Right ventricle myocardium inferior (tissue), 1 donor: ENCODE results near the gene SFXN5. TPM values are rescaled to one million over a fixed set of nuclear protein-coding genes. Genes with fewer than 3 reads are reported as not detected.

ENCODE experiments used
- ATAC-seq: fragments of 200-7000 bp; cut with Tn5 transposase; one replicate; pipeline ENCODE4 v1.9.1; 2020; ENCODE audit warnings: mild to moderate bottlenecking, moderate library complexity
- DNase-seq: peaks from one replicate; pipeline ENCODE4 v3.0.0; 2021; ENCODE audit errors: missing footprints
- intact Hi-C: fragments of 100-400 bp; cut with DNase I; formaldehyde crosslinking; loops from one replicate; pipeline ENCODE4 v1.11.0; 2022
- total RNA-seq: library from RNA; stranded (reverse); fragmentation: NEBNext Ultra II Directional; extraction: Animal tissue kit (Norgen Biotek cat#: 25700); gene quantifications from one replicate; pipeline ENCODE4 v1.2.1, GENCODE V29; 2021
- donor health status: DM: no; HTN: yes; CAD: no; lungs with severe emphysema.

The SFXN5 gene
- total RNA-seq, 1 donor from 2014 or later, result 9.6 TPM

- ATAC-seq, result no peak
These were observed 38.3 kb downstream of the SFXN5 start for GRCh38 chr2:73033142-73033765.

GRCh38 chr2:73032702-73033097 is 38.8 kb downstream of the SFXN5 start:
- intact Hi-C loops, result no loop called here
- DNase-seq (no peak), ATAC-seq (no peak)

More at GRCh38 chr2:73033142-73033765, 38.3 kb downstream of the SFXN5 start:
- DNase-seq, result no peak
- intact Hi-C loops, result no loop called here

- intact Hi-C loops, result no loop called here
- no peak for ATAC-seq
- DNase-seq, result no peak
These were observed 39.5 kb downstream of the SFXN5 start for GRCh38 chr2:73031725-73032701.

- intact Hi-C loops, result no loop called here
- DNase-seq (no peak), ATAC-seq (no peak)
These were observed 40.3 kb downstream of the SFXN5 start for GRCh38 chr2:73031095-73031678.

GRCh38 chr2:73028841-73029240 is 42.7 kb downstream of the SFXN5 start:
- ATAC-seq (no peak), DNase-seq (no peak)
- intact Hi-C loops, result no loop called here

- no peak for DNase-seq
- intact Hi-C loops, result no loop called here
- ATAC-seq, result no peak
These were observed 44.2 kb downstream of the SFXN5 start for GRCh38 chr2:73027340-73027739.

- ATAC-seq (no peak), DNase-seq (no peak)
- intact Hi-C loops, result no loop called here
These were observed 48.0 kb downstream of the SFXN5 start for GRCh38 chr2:73023497-73023896.

- intact Hi-C loops, result no loop called here
- ATAC-seq, result no peak
- DNase-seq, result no peak
These were observed 49.4 kb downstream of the SFXN5 start for GRCh38 chr2:73022024-73022568.

- DNase-seq, result no peak
- intact Hi-C loops, result no loop called here
These were observed 50.0 kb downstream of the SFXN5 start for GRCh38 chr2:73021371-73022010.

GRCh38 chr2:73020657-73021370 is 50.7 kb downstream of the SFXN5 start:
- intact Hi-C loops, result no loop called here
- DNase-seq, result no peak
- ATAC-seq, result no peak

More at GRCh38 chr2:73021371-73022010, 50.0 kb downstream of the SFXN5 start:
- ATAC-seq, result no peak

GRCh38 chr2:73020306-73020656 is 51.2 kb downstream of the SFXN5 start:
- ATAC-seq, result no peak
- intact Hi-C loops, result no loop called here
- no peak for DNase-seq

GRCh38 chr2:73018188-73018825 is 53.2 kb downstream of the SFXN5 start:
- intact Hi-C loops, result no loop called here
- ATAC-seq (no peak), DNase-seq (no peak)

- DNase-seq (no peak), ATAC-seq (no peak)
- intact Hi-C loops, result no loop called here
These were observed 57.6 kb downstream of the SFXN5 start for GRCh38 chr2:73013936-73014335.

- DNase-seq (no peak), ATAC-seq (no peak)
- intact Hi-C loops, result no loop called here
These were observed 62.2 kb downstream of the SFXN5 start for GRCh38 chr2:73009177-73009839.

- no peak for ATAC-seq
- DNase-seq, result no peak
- intact Hi-C loops, result no loop called here
These were observed 62.8 kb downstream of the SFXN5 start for GRCh38 chr2:73008766-73009135.

- ATAC-seq (no peak), DNase-seq (no peak)
- intact Hi-C loops, result no loop called here
These were observed 63.3 kb downstream of the SFXN5 start for GRCh38 chr2:73007991-73008765.
